NT2/D1 (cell line): ENCODE data around the gene ERGIC3.

ENCODE experiments used
- SUZ12 ChIP-seq: IDR thresholded peaks from 2 replicates; pipeline ENCODE4 v1.6.1; 2011; ENCODE audit not compliant: insufficient read length, insufficient read depth; ENCODE audit errors: extremely low read depth
- YY1 ChIP-seq: IDR thresholded peaks from 2 replicates; pipeline ENCODE4 v1.6.1; 2011; ENCODE audit not compliant: insufficient read length, insufficient read depth

- TF ChIP-seq YY1: no peak
- no peak for TF ChIP-seq SUZ12
Measured at GRCh38 chr20:35582741-35583404, 41.0 kb downstream of the ERGIC3 start.
